WTC11 (cell line): ENCODE results near the gene ANKMY1.

Source experiments
- ELF4 ChIP-seq: sonication (generic); formaldehyde crosslinking; IDR thresholded peaks from 2 replicates; pipeline ENCODE4 v1.8.1; 2022; ENCODE audit warnings: low read depth, mild to moderate bottlenecking, moderate library complexity, missing genetic modification reagents
- MAX ChIP-seq: sonication (generic); formaldehyde crosslinking; IDR thresholded peaks from 2 replicates; pipeline ENCODE4 v1.8.0; 2022; ENCODE audit warnings: mild to moderate bottlenecking, missing genetic modification reagents
- NFE2L1 ChIP-seq: sonication (generic); formaldehyde crosslinking; IDR thresholded peaks from 2 replicates; pipeline ENCODE4 v1.8.1; 2023; ENCODE audit warnings: missing genetic modification reagents
- PRDM15 ChIP-seq: sonication (generic); formaldehyde crosslinking; IDR thresholded peaks from 2 replicates; pipeline ENCODE4 v1.8.0; 2022; ENCODE audit warnings: missing genetic modification reagents
- TF ChIP-seq, protein P1 (sequence below): fragments of 200-600 bp; IDR thresholded peaks from 2 replicates; pipeline ENCODE4 v1.8.0; 2022; ENCODE audit warnings: antibody characterized with exemption

DNA sequence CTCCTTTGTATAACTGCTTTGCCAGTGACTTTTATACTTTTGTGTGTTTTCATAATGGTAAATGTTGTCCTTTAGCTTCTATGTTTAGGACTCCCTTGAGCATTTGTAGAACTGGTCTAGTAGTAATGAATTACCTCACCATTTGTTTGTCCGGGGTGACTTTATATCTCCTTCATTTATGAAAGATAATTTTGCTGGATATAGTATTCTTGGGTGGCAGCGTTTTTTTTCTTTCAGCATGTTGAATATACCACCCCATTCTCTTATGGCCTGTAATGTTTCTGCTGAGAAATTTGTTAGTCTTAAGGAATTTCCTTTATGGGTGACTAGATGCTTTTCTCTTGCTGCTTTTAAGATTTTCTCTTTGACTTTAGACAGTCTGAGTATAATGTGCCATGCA is 66.3 kb downstream of the ANKMY1 start:
- TF ChIP-seq, protein P1, sequence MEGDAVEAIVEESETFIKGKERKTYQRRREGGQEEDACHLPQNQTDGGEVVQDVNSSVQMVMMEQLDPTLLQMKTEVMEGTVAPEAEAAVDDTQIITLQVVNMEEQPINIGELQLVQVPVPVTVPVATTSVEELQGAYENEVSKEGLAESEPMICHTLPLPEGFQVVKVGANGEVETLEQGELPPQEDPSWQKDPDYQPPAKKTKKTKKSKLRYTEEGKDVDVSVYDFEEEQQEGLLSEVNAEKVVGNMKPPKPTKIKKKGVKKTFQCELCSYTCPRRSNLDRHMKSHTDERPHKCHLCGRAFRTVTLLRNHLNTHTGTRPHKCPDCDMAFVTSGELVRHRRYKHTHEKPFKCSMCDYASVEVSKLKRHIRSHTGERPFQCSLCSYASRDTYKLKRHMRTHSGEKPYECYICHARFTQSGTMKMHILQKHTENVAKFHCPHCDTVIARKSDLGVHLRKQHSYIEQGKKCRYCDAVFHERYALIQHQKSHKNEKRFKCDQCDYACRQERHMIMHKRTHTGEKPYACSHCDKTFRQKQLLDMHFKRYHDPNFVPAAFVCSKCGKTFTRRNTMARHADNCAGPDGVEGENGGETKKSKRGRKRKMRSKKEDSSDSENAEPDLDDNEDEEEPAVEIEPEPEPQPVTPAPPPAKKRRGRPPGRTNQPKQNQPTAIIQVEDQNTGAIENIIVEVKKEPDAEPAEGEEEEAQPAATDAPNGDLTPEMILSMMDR = no peak
- TF ChIP-seq MAX (no peak), PRDM15 (CRISPR knock-in tag) (no peak), NFE2L1 (no peak), ELF4 (CRISPR knock-in tag) (no peak)
